Thyroid gland (tissue), 4 donors: ENCODE results near the gene PIP5K1A. TPM values are rescaled to one million over a fixed set of nuclear protein-coding genes. Genes with fewer than 3 reads are reported as not detected.
"Not testable (repeated sequence)": the region's sequence is repeated elsewhere in the genome, so short reads cannot be mapped to it uniquely, and the experiment has no call there.

ENCODE experiments used
- DNase-seq, 2 donors: peaks; one replicate each; pipeline ENCODE4 v3.0.0-alpha.2; 2019
- H3K27ac ChIP-seq, 3 donors: fragments of 200-600 bp; sonication (generic); 1 replicate in 2 of 3; 2 replicates in 1 of 3; pipeline ENCODE4 v1.5.1; 2016 to 2019; ENCODE audit warnings: mild to moderate bottlenecking in 1 of 3, moderate library complexity in 1 of 3
- H3K27me3 ChIP-seq: fragments of 200-600 bp; sonication (generic); one replicate; pipeline ENCODE4 v1.5.1; 2019
- H3K36me3 ChIP-seq, 2 donors: fragments of 200-600 bp; sonication (generic); one replicate each; pipeline ENCODE4 v1.5.1; 2016 to 2019
- H3K4me1 ChIP-seq, 2 donors: fragments of 200-600 bp; sonication (generic); one replicate each; pipeline ENCODE4 v1.5.1; 2017 to 2019
- H3K4me3 ChIP-seq, 3 donors: fragments of 200-600 bp; sonication (generic); replicated peaks in 1 of 3; 1 replicate in 2 of 3; 2 replicates in 1 of 3; pipeline ENCODE4 v1.5.1; 2016; ENCODE audit warnings: mild to moderate bottlenecking in 1 of 3
- H3K9me3 ChIP-seq: fragments of 200-600 bp; sonication (generic); one replicate; pipeline ENCODE4 v1.5.1; 2017
- CTCF ChIP-seq, 6 experiments: fragments of 200-600 bp in 3 of 6; fragments of 450-650 bp in 3 of 6; sonication (generic) in 3 of 6; IDR thresholded peaks; one replicate each; pipeline ENCODE4 v1.5.1; 2016 to 2019; ENCODE audit warnings: antibody characterized with exemption in 6 of 6, mild to moderate bottlenecking in 2 of 6, inconsistent platforms in 1 of 6, moderate library complexity in 1 of 6
- POLR2A ChIP-seq, 2 donors: fragments of 450-650 bp; IDR thresholded peaks; one replicate each; pipeline ENCODE4 v1.6.1; 2017; ENCODE audit warnings: antibody characterized with exemption in 2 of 2, mild to moderate bottlenecking in 2 of 2, moderate library complexity in 1 of 2
- WGBS, 2 donors: methylation state at CpG; one replicate each; pipeline ENCODE4 v1.1.5; 2017; 5-methylcytosine and 5-hydroxymethylcytosine counted together
- intact Hi-C: fragments of 100-400 bp; cut with DNase I; formaldehyde crosslinking; loops from one replicate; pipeline ENCODE4 v1.15.1; 2023
- total RNA-seq, 4 donors: library from RNA; depleted of rRNA; stranded (reverse); fragments of >200 nt; gene quantifications; one replicate each; pipeline ENCODE4 v1.2.3, GENCODE V29; 2016

PIP5K1A gene
- total RNA-seq, 4 donors from 2014 or later = 53.4 to 74.5 (median 57.8) TPM

GRCh38 chr1:151265446-151266236 lies 67.3 kb downstream of the PIP5K1A start:
- Histone ChIP-seq H3K36me3 (peaks cover 34 to 52% of the 10 kb centered on the region in 2 donors), H3K9me3 (no peaks in the 10 kb centered on the region), H3K27me3 (no peaks in the 10 kb centered on the region), H3K4me1 (no peaks in the 10 kb centered on the region), H3K4me3 (no peak overlapping the region), H3K27ac (no peak overlapping the region)
- 90 to 91% methylated on average over 14 of the region's 14 CpGs for whole genome bisulfite sequencing, 2 donors
- DNase-seq = no peak
- TF ChIP-seq POLR2A (IDR thresholded peaks at IDR 0.05) (no peak), CTCF (IDR thresholded peaks at IDR 0.05) (no peak)
- intact Hi-C loops = no loop called here

- Histone ChIP-seq H3K9me3 (no peaks in the 10 kb centered on the region), H3K36me3 (peaks cover 34 to 52% of the 10 kb centered on the region in 2 donors), H3K27me3 (no peaks in the 10 kb centered on the region), H3K4me1 (no peaks in the 10 kb centered on the region), H3K4me3 (no peak overlapping the region), H3K27ac (no peak overlapping the region)
- 95 to 97% methylated on average over 3 of the region's 3 CpGs for WGBS, 2 donors
- intact Hi-C loops = no loop called here
- TF ChIP-seq POLR2A (IDR thresholded peaks at IDR 0.05) (no peak), CTCF (IDR thresholded peaks at IDR 0.05) (no peak)
- DNase-seq = no peak
These were observed 68.0 kb downstream of the PIP5K1A start for GRCh38 chr1:151266315-151266714.

GRCh38 chr1:151266821-151267220 lies 68.5 kb downstream of the PIP5K1A start:
- Histone ChIP-seq H3K4me3 (no peak overlapping the region), H3K27ac (no peak overlapping the region), H3K4me1 (no peaks in the 10 kb centered on the region), H3K9me3 (no peaks in the 10 kb centered on the region), H3K36me3 (peaks cover 34 to 52% of the 10 kb centered on the region in 2 donors), H3K27me3 (no peaks in the 10 kb centered on the region)
- 81 to 85% methylated on average over 8 of the region's 8 CpGs for WGBS, 2 donors
- no peak for DNase-seq
- no peak for TF ChIP-seq CTCF (IDR thresholded peaks at IDR 0.05)
- TF ChIP-seq POLR2A (IDR thresholded peaks at IDR 0.05) = no peak
- intact Hi-C loops = no loop called here

- no peaks in the 10 kb centered on the region for H3K4me1 ChIP-seq
- TF ChIP-seq POLR2A (IDR thresholded peaks at IDR 0.05) (no peak), CTCF (IDR thresholded peaks at IDR 0.05) (no peak)
- WGBS, 2 donors = 83 to 84% methylated on average over 4 of the region's 4 CpGs
- no peak overlapping the region for H3K27ac ChIP-seq
- no peaks in the 10 kb centered on the region for H3K27me3 ChIP-seq
- DNase-seq = no peak
- intact Hi-C loops = no loop called here
- H3K36me3 ChIP-seq = peaks cover 34 to 43% of the 10 kb centered on the region in 2 donors
- H3K9me3 ChIP-seq = no peaks in the 10 kb centered on the region
- H3K4me3 ChIP-seq = no peak overlapping the region
These were observed 69.4 kb downstream of the PIP5K1A start for GRCh38 chr1:151267760-151268159.

- WGBS, 2 donors = 75 to 81% methylated on average over 3 of the region's 3 CpGs
- no peak for TF ChIP-seq CTCF (IDR thresholded peaks at IDR 0.05)
- TF ChIP-seq POLR2A (IDR thresholded peaks at IDR 0.05) = no peak
These were observed 75.6 kb downstream of the PIP5K1A start for GRCh38 chr1:151273924-151274466.

GRCh38 chr1:151275341-151275740 lies 77.0 kb downstream of the PIP5K1A start:
- H3K36me3 ChIP-seq, H3K27ac ChIP-seq, intact Hi-C loops, H3K4me1 ChIP-seq, DNase-seq, H3K4me3 ChIP-seq, H3K27me3 ChIP-seq, H3K9me3 ChIP-seq: not testable (repeated sequence)
- WGBS, 2 donors = 87 to 90% methylated on average over 5 of the region's 5 CpGs

More at GRCh38 chr1:151273924-151274466, 75.6 kb downstream of the PIP5K1A start:
- no peak overlapping the region for H3K27ac ChIP-seq
- H3K9me3 ChIP-seq = no peaks in the 10 kb centered on the region
- H3K4me1 ChIP-seq = no peaks in the 10 kb centered on the region
- intact Hi-C loops = no loop called here
- H3K36me3 ChIP-seq = no peaks in the 10 kb centered on the region
- H3K4me3 ChIP-seq = no peak overlapping the region
- no peak for DNase-seq
- no peaks in the 10 kb centered on the region for H3K27me3 ChIP-seq
